DND-41 (cell line): ENCODE measurements around the gene ALDH1A3.

Experiments
- ATAC-seq: fragments of 200-7000 bp; cut with Tn5 transposase; 3 replicates; pipeline ENCODE4 v1.9.1; 2021; ENCODE audit warnings: low read depth; ENCODE audit not compliant: insufficient read depth
- DNase-seq: peaks from one replicate; pipeline ENCODE4 v3.0.0-alpha.2; 2020
- H2AFZ ChIP-seq: 2 replicates; pipeline ENCODE4 v1.6.0; 2012; ENCODE audit warnings: low read depth, low read length
- H3K27ac ChIP-seq: 2 replicates; pipeline ENCODE4 v1.5.1; 2012; ENCODE audit warnings: low read length, inconsistent platforms
- H3K27me3 ChIP-seq: fragments of 200-600 bp; sonication (generic); 2 replicates; pipeline ENCODE4 v1.6.0; 2012; ENCODE audit warnings: low read length, mild to moderate bottlenecking, inconsistent platforms; ENCODE audit not compliant: insufficient read depth, poor library complexity
- H3K36me3 ChIP-seq: 2 replicates; pipeline ENCODE4 v1.5.1; 2012; ENCODE audit warnings: low read length, inconsistent platforms; ENCODE audit not compliant: insufficient read depth
- H3K4me1 ChIP-seq: 2 replicates; pipeline ENCODE4 v1.5.1; 2012; ENCODE audit warnings: mild to moderate bottlenecking, low read length; ENCODE audit not compliant: insufficient read depth
- H3K4me2 ChIP-seq: 2 replicates; pipeline ENCODE4 v1.6.0; 2012; ENCODE audit warnings: mild to moderate bottlenecking, moderate library complexity, low read length, inconsistent platforms; ENCODE audit not compliant: insufficient read depth
- H3K4me3 ChIP-seq, 2 experiments: fragments of 200-600 bp in 1 of 2; shearing (Covaris generic) in 1 of 2; 2 replicates each; pipeline ENCODE4 v1.5.1; 2012 to 2016; ENCODE audit warnings: inconsistent platforms in 2 of 2, low read length in 2 of 2, mild to moderate bottlenecking in 2 of 2, low read depth in 1 of 2, moderate library complexity in 1 of 2
- H3K79me2 ChIP-seq: 2 replicates; pipeline ENCODE4 v1.6.0; 2012; ENCODE audit warnings: low read length, inconsistent platforms; ENCODE audit not compliant: insufficient read depth
- H3K9ac ChIP-seq: 2 replicates; pipeline ENCODE4 v1.6.0; 2012; ENCODE audit warnings: low read depth, mild to moderate bottlenecking, inconsistent platforms, low read length, moderate library complexity
- H3K9me3 ChIP-seq: 2 replicates; pipeline ENCODE4 v1.5.1; 2012; ENCODE audit warnings: low read length, moderate library complexity, mild to moderate bottlenecking, inconsistent platforms; ENCODE audit not compliant: insufficient read depth, severe bottlenecking
- H4K20me1 ChIP-seq: 2 replicates; pipeline ENCODE4 v1.6.0; 2012; ENCODE audit warnings: low read length; ENCODE audit not compliant: insufficient read depth
- EZH2 ChIP-seq: IDR thresholded peaks from 3 replicates; pipeline ENCODE4 v1.6.1; 2012; ENCODE audit warnings: borderline replicate concordance, low read depth, mild to moderate bottlenecking, moderate library complexity, low read length, inconsistent platforms; ENCODE audit not compliant: severe bottlenecking
- TF ChIP-seq, protein P1 (sequence below): IDR thresholded peaks from 2 replicates; pipeline ENCODE4 v1.5.1; 2012; ENCODE audit warnings: borderline replicate concordance, low read length, moderate library complexity, mild to moderate bottlenecking; ENCODE audit not compliant: poor library complexity, severe bottlenecking; ENCODE audit errors: extremely low read depth

Gene ALDH1A3

DNA sequence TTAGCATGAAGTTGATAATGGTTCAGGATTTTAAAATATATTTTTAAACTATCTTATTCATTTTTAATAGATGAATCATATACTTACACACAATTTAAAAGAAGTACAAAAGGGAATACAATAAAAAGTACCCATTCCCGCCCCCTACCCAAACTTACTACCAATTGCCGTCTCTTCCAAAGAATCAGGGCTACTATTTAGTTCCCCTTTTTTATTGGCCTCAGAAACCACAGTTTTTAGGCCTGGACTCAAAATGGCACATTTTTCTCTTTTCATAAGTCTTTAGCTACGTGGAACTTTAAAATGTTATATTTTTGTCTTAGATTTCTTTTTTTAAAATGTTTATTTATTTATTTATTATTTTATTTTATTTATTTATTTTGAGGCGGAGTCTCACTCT, 57.5 kb downstream of the ALDH1A3 start:
- no peaks in the 10 kb centered on the region for H3K9me3 ChIP-seq
- no peak for ATAC-seq

DNA sequence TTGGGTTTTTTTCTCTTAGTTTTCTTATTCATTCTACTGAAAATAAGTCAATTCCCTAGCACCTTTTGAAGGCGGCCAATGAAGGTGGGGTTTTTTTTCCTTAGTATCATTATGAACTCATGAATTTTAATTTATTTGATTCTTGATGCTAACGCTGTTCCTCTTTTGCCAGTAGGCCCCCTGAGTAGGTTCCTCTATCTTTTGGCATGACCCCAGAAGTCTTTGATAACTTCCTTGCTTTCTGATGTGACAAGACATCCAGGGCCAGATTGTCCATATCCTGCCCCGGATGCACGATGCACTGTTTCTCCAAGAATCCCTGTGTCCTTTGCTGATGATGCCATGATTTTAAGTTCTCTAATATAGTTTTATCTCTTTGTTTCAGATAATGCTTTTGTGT, 60.2 kb downstream of the ALDH1A3 start:
- ATAC-seq (no peak), DNase-seq (no peak)
- H3K9me3 ChIP-seq: no peaks in the 10 kb centered on the region
- no peak overlapping the region for H3K9ac ChIP-seq
- no peaks in the 10 kb centered on the region for H3K27me3 ChIP-seq
- no peaks in the 10 kb centered on the region for H3K79me2 ChIP-seq
- H3K36me3 ChIP-seq: no peaks in the 10 kb centered on the region
- TF ChIP-seq, protein P1, sequence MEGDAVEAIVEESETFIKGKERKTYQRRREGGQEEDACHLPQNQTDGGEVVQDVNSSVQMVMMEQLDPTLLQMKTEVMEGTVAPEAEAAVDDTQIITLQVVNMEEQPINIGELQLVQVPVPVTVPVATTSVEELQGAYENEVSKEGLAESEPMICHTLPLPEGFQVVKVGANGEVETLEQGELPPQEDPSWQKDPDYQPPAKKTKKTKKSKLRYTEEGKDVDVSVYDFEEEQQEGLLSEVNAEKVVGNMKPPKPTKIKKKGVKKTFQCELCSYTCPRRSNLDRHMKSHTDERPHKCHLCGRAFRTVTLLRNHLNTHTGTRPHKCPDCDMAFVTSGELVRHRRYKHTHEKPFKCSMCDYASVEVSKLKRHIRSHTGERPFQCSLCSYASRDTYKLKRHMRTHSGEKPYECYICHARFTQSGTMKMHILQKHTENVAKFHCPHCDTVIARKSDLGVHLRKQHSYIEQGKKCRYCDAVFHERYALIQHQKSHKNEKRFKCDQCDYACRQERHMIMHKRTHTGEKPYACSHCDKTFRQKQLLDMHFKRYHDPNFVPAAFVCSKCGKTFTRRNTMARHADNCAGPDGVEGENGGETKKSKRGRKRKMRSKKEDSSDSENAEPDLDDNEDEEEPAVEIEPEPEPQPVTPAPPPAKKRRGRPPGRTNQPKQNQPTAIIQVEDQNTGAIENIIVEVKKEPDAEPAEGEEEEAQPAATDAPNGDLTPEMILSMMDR: no peak
- TF ChIP-seq EZH2: no peak
- no peaks in the 10 kb centered on the region for H4K20me1 ChIP-seq
- no peak overlapping the region for H3K27ac ChIP-seq
- H3K4me3 ChIP-seq: no peak overlapping the region
- H3K4me1 ChIP-seq: no peaks in the 10 kb centered on the region
- no peak overlapping the region for H2AFZ ChIP-seq
- H3K4me2 ChIP-seq: no peak overlapping the region

More for the DNA sequence above, 57.5 kb downstream of the ALDH1A3 start:
- no peaks in the 10 kb centered on the region for H3K36me3 ChIP-seq
- TF ChIP-seq EZH2: no peak
- TF ChIP-seq, protein P1: no peak
- no peaks in the 10 kb centered on the region for H4K20me1 ChIP-seq
- no peak overlapping the region for H2AFZ ChIP-seq
- H3K4me1 ChIP-seq: no peaks in the 10 kb centered on the region
- H3K4me3 ChIP-seq: no peak overlapping the region
- H3K9ac ChIP-seq: no peak overlapping the region
- no peaks in the 10 kb centered on the region for H3K79me2 ChIP-seq
- H3K4me2 ChIP-seq: no peak overlapping the region
- no peak for DNase-seq
- no peak overlapping the region for H3K27ac ChIP-seq
- no peaks in the 10 kb centered on the region for H3K27me3 ChIP-seq

DNA sequence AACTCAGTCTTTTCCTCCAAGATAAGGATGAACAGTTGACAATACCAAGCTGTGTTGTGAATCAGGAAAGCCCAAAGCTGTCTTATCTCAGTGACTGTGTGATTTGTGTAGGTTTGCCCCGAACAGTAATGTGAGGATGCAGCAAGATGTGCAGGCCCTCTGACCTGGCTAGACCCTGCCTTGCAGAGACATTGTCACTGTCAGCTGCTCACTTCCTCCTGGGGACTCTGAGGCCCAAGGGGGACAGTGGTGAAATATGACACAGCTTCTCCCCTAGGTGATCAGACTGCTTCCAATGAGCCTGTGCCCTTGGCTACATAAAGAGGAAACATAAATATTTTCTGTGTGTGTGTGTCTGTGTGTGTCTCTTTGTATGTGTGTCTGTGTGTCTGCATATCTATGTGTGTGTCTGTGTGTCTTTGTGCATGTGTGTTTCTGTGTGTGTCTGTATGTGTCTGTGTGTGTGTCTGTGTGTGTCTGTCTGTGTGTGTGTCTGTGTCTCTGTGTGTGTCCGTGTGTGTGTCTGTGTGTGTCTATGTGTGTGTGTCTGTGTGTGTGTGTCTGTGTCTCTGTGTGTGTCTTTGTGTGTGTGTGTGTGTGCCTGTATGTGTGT, 61.2 kb downstream of the ALDH1A3 start:
- Histone ChIP-seq H3K27me3 (no peaks in the 10 kb centered on the region), H3K4me2 (no peak overlapping the region), H4K20me1 (no peaks in the 10 kb centered on the region), H3K36me3 (no peaks in the 10 kb centered on the region), H3K27ac (no peak overlapping the region), H2AFZ (no peak overlapping the region), H3K9ac (no peak overlapping the region), H3K4me3 (no peak overlapping the region), H3K9me3 (no peaks in the 10 kb centered on the region), H3K79me2 (no peaks in the 10 kb centered on the region), H3K4me1 (no peaks in the 10 kb centered on the region)
- no peak for ATAC-seq
- DNase-seq: no peak
- TF ChIP-seq EZH2: no peak
- TF ChIP-seq, protein P1: no peak

DNA sequence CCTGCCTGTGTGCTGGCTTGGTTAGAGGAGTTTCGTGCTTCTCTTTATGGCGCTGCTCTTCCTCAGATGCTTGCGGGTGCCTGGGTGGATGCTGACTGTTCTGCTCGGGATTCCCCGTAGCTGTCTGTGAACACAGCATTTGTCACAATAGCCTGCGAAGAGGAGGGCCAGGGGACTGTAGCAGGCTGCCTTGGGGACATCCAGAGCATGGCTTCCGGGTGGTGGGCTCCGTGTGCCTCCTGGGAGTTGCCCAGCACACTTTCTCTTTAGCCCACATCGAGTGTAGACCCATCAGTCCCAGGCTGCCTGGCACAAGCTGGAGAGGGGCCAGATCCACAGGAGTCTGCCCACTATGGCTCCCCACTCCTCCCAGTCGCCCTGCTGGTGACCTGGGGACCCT, 61.9 kb downstream of the ALDH1A3 start:
- Histone ChIP-seq H2AFZ (no peak overlapping the region), H3K79me2 (no peaks in the 10 kb centered on the region), H3K36me3 (no peaks in the 10 kb centered on the region), H3K4me3 (no peak overlapping the region), H3K4me2 (no peak overlapping the region), H3K27me3 (no peaks in the 10 kb centered on the region), H4K20me1 (no peaks in the 10 kb centered on the region), H3K9ac (no peak overlapping the region), H3K27ac (no peak overlapping the region), H3K4me1 (no peaks in the 10 kb centered on the region), H3K9me3 (no peaks in the 10 kb centered on the region)
- DNase-seq: no peak
- TF ChIP-seq, protein P1: no peak
- no peak for TF ChIP-seq EZH2
- no peak for ATAC-seq
